ENCODE measurements around the gene KCTD2.

DNA sequence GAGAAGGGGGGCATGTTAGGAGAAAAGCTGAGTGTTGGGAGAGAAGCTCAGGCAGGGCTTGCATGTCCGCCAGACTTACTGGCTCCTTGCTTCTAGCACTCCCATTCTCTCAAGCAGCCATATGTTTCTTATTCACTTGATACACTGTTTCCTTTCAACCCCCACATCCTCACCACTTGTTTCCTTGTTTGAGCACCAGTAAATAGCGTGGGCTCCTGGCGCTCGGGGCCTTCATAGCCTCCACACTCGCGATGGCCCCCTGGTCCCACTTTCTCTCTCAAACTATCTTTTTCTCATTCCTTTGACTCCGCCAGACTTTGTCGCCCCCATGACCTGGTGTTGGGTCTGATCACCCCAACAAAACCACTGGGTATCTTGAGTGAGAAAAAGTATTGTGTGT, 16.9 kb upstream of the KCTD2 start:
- TF ChIP-seq, protein P1, sequence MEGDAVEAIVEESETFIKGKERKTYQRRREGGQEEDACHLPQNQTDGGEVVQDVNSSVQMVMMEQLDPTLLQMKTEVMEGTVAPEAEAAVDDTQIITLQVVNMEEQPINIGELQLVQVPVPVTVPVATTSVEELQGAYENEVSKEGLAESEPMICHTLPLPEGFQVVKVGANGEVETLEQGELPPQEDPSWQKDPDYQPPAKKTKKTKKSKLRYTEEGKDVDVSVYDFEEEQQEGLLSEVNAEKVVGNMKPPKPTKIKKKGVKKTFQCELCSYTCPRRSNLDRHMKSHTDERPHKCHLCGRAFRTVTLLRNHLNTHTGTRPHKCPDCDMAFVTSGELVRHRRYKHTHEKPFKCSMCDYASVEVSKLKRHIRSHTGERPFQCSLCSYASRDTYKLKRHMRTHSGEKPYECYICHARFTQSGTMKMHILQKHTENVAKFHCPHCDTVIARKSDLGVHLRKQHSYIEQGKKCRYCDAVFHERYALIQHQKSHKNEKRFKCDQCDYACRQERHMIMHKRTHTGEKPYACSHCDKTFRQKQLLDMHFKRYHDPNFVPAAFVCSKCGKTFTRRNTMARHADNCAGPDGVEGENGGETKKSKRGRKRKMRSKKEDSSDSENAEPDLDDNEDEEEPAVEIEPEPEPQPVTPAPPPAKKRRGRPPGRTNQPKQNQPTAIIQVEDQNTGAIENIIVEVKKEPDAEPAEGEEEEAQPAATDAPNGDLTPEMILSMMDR (IDR thresholded peaks at IDR 0.05) = no peak
- TF ChIP-seq POLR2A (IDR thresholded peaks at IDR 0.05) = no peak
